GM19463 (cell line): ENCODE data around the gene TMEM243.
"Not testable (repeated sequence)": the region's sequence is repeated elsewhere in the genome, so short reads cannot be mapped to it uniquely, and the experiment has no call there.

Source experiments
- ATAC-seq: cut with Tn5 transposase; IDR thresholded peaks from one replicate; pipeline ENCODE4 v1.9.1; 2021; ENCODE audit warnings: mild to moderate bottlenecking, moderate library complexity; ENCODE audit not compliant: unreplicated experiment

Gene TMEM243

GRCh38 chr7:87219545-87220025, at the start of gene TMEM243:
TMEM243 (minus strand) TSS chr7:87219732; CDS start chr7:87219503, 229 bp downstream.
- ATAC-seq, result peak; percentile 41

GRCh38 chr7:87267239-87267900, 47.8 kb upstream of the TMEM243 start:
- ATAC-seq, result peak; percentile 56

GRCh38 chr7:87263537-87263936, 44.0 kb upstream of the TMEM243 start:
- no peak for ATAC-seq

GRCh38 chr7:87253589-87254087, 34.1 kb upstream of the TMEM243 start:
- no peak for ATAC-seq

GRCh38 chr7:87245671-87246070, 26.1 kb upstream of the TMEM243 start:
- not testable (repeated sequence) for ATAC-seq

- ATAC-seq, result not testable (repeated sequence)
Measured at GRCh38 chr7:87238464-87239051, 19.0 kb upstream of the TMEM243 start.

GRCh38 chr7:87234949-87235348, 15.4 kb upstream of the TMEM243 start:
- ATAC-seq, result no peak

- no peak for ATAC-seq
Measured at GRCh38 chr7:87231711-87232110, 12.2 kb upstream of the TMEM243 start.

- no peak for ATAC-seq
Measured at GRCh38 chr7:87231258-87231657, 11.7 kb upstream of the TMEM243 start.

GRCh38 chr7:87226495-87226894, 7.0 kb upstream of the TMEM243 start:
- ATAC-seq, result no peak

- ATAC-seq, result no peak
Measured at GRCh38 chr7:87225696-87226095, 6.2 kb upstream of the TMEM243 start.

GRCh38 chr7:87223666-87224065, 4.1 kb upstream of the TMEM243 start:
- no peak for ATAC-seq

GRCh38 chr7:87220734-87221215, 1.2 kb upstream of the TMEM243 start:
- no peak for ATAC-seq

GRCh38 chr7:87220026-87220733, 648 bp upstream of the TMEM243 start:
- ATAC-seq, result peak; percentile 34

GRCh38 chr7:87218796-87219544, 562 bp downstream of the TMEM243 start:
- ATAC-seq, result no peak

GRCh38 chr7:87217983-87218653, 1.4 kb downstream of the TMEM243 start:
- ATAC-seq, result no peak

- peak; percentile 43 for ATAC-seq
Measured at GRCh38 chr7:87216701-87217508, 2.6 kb downstream of the TMEM243 start.

- ATAC-seq, result no peak
Measured at GRCh38 chr7:87215046-87215445, 4.5 kb downstream of the TMEM243 start.

GRCh38 chr7:87213811-87214210, 5.7 kb downstream of the TMEM243 start:
- ATAC-seq, result no peak
